Activated CD4-positive, alpha-beta T cell treated with anti-CD3 and anti-CD28 coated beads, Interleukin-2, amount 10 ng/mL, durations not matched to agents 24 days and 14 days (primary cell): Measurements from ENCODE around the gene OSBPL10. TPM values are rescaled to one million over a fixed set of nuclear protein-coding genes. Genes with fewer than 3 reads are reported as not detected.

Experiments
- DNase-seq: peaks from one replicate; pipeline ENCODE4 v3.0.0; 2022
- H3K27ac Mint-ChIP-seq: one replicate; pipeline ENCODE4 v1.8.0; 2022; ENCODE audit warnings: mild to moderate bottlenecking, mixed read lengths
- H3K27me3 Mint-ChIP-seq: one replicate; pipeline ENCODE4 v1.8.0; 2022; ENCODE audit warnings: mixed read lengths
- H3K36me3 Mint-ChIP-seq: one replicate; pipeline ENCODE4 v1.8.0; 2022; ENCODE audit warnings: low read depth, mild to moderate bottlenecking, mixed read lengths
- H3K4me1 Mint-ChIP-seq: one replicate; pipeline ENCODE4 v1.8.0; 2021; ENCODE audit warnings: mixed read lengths
- H3K4me3 Mint-ChIP-seq: one replicate; pipeline ENCODE4 v1.8.0; 2022; ENCODE audit warnings: mild to moderate bottlenecking, moderate library complexity, mixed read lengths
- H3K9me3 Mint-ChIP-seq: one replicate; pipeline ENCODE4 v1.8.0; 2021; ENCODE audit warnings: mixed read lengths
- intact Hi-C: fragments of 100-400 bp; cut with micrococcal nuclease; formaldehyde crosslinking; loops from one replicate; pipeline ENCODE4 v1.15.1; 2023
- total RNA-seq: library from RNA; stranded (reverse); gene quantifications from 2 replicates; pipeline ENCODE4 v1.2.3, GENCODE V29; 2022

The OSBPL10 gene
- total RNA-seq, 1 donor from 2014 or later: 14.5 TPM

DNA sequence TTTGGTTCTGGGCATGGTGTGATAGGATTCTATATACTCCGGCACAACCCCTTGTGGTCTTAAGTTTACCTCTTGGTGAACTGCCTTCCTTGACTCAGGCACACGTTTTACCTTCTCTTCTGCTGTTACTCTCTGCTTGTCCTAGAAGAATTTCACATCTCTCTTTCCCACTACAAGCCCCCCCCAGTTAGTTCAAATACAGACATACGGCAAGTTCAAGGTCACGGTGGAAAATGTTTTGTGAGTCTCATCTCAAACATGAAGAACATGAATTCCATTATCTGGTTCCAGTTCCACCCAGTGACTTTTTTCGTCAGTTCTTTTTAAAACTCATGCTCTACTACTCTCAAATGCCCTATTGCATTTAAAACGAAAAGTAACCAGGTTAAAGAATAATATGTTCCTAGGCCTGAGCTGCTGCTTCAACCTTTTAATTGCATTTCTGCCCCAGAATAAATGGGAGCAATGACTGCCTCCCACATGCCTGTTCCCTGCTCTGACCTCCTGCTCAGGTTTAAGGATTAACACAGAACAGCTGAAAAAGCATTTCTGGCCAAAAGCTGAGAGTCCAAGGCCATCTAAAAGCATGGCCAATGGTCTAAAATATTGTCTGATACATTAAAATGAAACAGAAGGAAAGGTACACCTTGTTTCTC lies 132.8 kb downstream of the OSBPL10 start:
- no peak for DNase-seq
- Mint-ChIP-seq H3K4me1 (no peaks in the 10 kb centered on the region), H3K4me3 (no peak overlapping the region), H3K36me3 (no peaks in the 10 kb centered on the region), H3K9me3 (no peaks in the 10 kb centered on the region), H3K27me3 (no peaks in the 10 kb centered on the region), H3K27ac (no peak overlapping the region)
- intact Hi-C loops: no loop called here

DNA sequence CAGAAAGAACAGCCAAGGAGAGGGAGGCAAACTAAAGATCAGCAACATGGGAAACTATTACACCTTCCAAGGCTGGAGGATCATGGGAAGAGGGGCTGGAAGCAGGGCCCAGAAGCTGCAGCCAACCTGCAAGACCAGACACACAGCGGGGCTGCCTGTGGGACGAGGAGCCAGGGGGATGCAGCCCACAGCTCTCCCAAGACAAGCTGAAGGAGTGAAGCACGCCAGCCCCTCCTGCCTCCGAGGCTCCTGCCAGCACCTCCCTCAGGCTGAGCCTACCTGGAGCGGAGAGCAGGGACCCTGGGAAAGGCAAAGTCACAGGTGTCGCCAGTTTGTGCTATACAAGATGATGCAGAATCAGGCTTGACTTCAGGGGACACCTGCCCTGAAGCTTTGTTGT lies 133.3 kb downstream of the OSBPL10 start:
- Mint-ChIP-seq H3K4me1 (no peaks in the 10 kb centered on the region), H3K27ac (no peak overlapping the region), H3K9me3 (no peaks in the 10 kb centered on the region), H3K36me3 (no peaks in the 10 kb centered on the region), H3K27me3 (no peaks in the 10 kb centered on the region), H3K4me3 (no peak overlapping the region)
- no peak for DNase-seq
- intact Hi-C loops: no loop called here

DNA sequence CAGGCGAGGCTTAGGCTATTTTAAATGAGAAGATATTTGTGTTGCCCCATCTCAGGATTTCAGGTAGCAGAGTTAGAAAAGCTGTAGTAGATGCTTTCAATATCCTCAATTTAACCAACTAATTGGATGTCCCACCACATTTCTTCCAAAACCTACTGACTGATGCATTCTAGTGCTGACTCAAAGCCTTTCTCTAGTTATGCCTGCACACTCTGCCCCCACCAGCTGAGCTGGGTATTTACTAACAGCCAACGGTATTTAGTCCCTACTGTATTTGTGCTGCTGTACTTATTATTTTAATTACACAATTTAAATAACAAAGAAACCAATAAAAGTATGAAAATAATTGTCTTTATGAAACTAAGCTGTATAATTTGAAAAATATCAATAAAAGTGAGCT lies 139.5 kb downstream of the OSBPL10 start:
- Mint-ChIP-seq H3K9me3 (no peaks in the 10 kb centered on the region), H3K4me3 (no peak overlapping the region), H3K27ac (no peak overlapping the region), H3K27me3 (peaks cover 2% of the 10 kb centered on the region), H3K36me3 (no peaks in the 10 kb centered on the region), H3K4me1 (no peaks in the 10 kb centered on the region)
- no peak for DNase-seq
- intact Hi-C loops: no loop called here

DNA sequence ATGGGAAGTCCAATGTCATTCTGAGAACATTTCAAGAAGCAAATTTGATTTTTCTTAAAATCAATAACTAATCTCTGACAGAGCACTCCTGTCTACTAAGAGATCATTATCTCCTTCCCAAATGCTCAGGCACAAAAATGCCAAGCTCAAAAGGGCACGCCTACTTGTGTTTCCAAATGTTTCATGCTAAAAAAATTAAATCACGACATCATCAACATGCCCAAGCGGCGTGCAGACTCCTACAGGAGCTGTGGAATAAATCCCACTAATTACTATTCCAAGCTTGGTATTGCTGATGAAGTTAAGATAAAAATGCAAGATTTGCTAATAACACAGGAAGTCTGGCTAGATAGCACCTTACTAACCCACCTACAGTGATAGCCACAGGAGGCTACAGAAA lies 140.8 kb downstream of the OSBPL10 start:
- H3K27me3 Mint-ChIP-seq: peaks cover 2% of the 10 kb centered on the region
- no peak overlapping the region for H3K27ac Mint-ChIP-seq
- intact Hi-C loops: no loop called here

DNA sequence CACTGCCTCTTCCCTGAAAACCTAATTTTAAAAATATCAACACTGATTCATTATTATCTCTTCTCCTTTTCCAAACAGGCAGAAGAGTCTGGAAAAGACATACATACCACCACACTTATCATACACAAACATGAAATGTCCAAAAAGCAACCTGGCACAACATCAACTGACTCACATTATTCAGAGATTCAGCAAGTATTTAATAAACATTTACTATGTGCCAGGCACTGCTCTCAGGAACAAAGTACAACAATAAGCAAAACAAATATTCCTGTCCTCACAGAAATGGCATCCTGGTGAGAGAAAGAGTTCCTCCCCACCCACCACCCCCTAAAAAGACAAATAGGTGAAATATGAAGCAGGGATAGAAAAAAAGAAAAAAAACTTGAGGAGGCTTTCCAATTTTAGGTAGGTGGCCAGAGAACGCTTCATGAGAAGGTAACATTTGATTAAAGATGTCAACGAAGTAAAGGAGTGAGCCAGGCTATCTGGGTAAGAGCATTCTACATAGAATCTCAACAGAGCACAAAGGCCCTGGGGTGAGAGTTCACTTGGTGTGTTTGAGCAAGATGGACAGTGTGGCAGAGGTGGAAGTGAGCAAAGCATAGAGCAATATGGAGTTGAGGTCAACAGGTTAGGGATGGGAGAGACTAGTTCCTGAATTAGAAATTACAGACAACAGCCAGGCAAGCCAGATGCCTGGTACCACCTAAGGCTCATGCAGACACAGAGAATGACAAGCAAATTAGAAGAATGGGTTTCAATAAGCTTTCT lies 141.7 kb downstream of the OSBPL10 start:
- Mint-ChIP-seq H3K36me3 (no peaks in the 10 kb centered on the region), H3K27me3 (peaks cover 2% of the 10 kb centered on the region), H3K4me3 (no peak overlapping the region), H3K4me1 (no peaks in the 10 kb centered on the region), H3K27ac (no peak overlapping the region), H3K9me3 (no peaks in the 10 kb centered on the region)
- no peak for DNase-seq
- intact Hi-C loops: no loop called here

More for the DNA sequence above, 140.8 kb downstream of the OSBPL10 start:
- H3K4me3 Mint-ChIP-seq: no peak overlapping the region
- H3K36me3 Mint-ChIP-seq: no peaks in the 10 kb centered on the region
- H3K4me1 Mint-ChIP-seq: no peaks in the 10 kb centered on the region
- no peak for DNase-seq
- H3K9me3 Mint-ChIP-seq: no peaks in the 10 kb centered on the region

DNA sequence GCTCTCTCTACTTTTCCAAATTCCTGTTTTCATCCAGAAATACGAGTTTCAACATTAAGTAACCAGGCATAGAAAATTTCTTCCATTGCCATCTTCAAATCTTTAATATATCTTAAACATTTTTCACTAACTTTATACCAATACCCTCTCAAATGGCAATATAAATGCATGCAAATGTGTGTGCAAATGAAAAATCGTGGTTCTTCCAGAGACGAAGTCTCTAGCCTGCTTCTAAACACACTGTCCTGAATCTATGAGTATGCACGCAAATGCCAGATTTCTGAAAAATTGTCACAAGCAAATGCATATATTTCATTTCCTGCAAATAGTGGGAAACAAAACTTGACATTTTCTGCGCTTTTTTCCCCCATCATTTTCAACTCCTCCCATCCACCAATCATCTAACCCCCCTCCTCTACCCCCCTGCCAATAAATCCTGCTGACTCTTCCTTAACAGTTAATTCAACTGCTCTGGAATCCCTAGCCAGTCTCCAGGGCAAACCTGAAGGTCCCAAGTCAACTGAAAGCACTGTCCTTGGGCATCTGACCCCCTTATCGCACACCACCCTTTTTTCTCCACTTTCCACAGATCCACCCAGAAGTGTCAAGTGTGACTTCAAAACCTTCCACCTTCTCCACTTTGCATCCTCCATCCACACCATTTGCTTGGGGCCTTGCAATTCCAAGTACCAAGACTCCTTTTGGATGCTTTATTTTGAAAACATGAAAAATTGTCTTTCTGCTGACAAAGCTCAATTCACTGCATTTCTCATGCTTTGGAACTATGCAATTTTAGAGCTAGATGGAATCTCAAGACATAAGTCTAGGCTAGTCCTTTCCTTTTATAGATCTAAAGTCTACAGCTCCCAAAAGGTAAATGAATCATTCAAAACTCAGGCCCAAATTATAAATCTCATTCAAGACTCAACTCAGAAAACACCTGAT lies 144.7 kb downstream of the OSBPL10 start:
- intact Hi-C loops: no loop called here
- DNase-seq: no peak
- H3K27me3 Mint-ChIP-seq: peaks cover 2% of the 10 kb centered on the region
- no peak overlapping the region for H3K27ac Mint-ChIP-seq
- no peaks in the 10 kb centered on the region for H3K4me1 Mint-ChIP-seq
- no peak overlapping the region for H3K4me3 Mint-ChIP-seq
- no peaks in the 10 kb centered on the region for H3K36me3 Mint-ChIP-seq
- H3K9me3 Mint-ChIP-seq: no peaks in the 10 kb centered on the region

DNA sequence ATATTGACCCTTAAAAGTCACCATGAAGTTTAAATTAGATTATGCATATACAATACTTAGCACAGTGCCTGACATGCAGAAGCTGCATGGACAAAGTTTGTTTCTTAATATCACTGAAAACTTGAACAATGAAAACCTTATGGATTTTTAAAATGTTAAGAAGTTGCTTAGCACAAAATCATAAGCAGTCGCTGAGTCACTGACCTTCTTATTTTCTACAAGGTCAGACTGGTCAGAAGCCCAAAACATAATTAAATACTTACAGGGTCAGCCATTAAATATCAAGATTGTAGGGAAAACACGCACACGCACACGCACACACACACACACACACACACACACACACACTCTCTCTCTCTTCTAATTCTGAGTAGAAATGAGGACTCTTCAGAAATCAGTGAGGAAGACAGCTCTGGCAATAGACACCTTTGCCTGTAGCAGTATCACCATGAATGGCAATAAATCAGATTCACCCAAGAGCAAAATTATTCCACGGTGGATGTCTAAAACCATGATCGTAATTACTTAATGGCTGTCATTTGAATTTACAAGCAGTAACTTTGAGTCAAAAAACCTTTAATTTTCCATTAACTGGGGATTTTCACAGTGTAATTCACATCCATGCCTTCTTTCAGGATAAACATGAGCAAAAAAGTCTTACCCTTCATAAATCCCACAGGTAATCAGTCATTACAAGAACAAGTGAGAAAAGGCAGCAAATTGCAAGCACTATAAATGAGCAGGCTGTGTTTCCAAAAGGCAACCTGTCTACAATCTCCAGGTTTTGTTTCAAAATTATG lies 147.5 kb downstream of the OSBPL10 start:
- Mint-ChIP-seq H3K27ac (no peak overlapping the region), H3K4me3 (no peak overlapping the region), H3K36me3 (no peaks in the 10 kb centered on the region), H3K4me1 (peaks cover 7% of the 10 kb centered on the region), H3K9me3 (no peaks in the 10 kb centered on the region), H3K27me3 (peaks cover 2% of the 10 kb centered on the region)
- no peak for DNase-seq
- intact Hi-C loops: no loop called here

DNA sequence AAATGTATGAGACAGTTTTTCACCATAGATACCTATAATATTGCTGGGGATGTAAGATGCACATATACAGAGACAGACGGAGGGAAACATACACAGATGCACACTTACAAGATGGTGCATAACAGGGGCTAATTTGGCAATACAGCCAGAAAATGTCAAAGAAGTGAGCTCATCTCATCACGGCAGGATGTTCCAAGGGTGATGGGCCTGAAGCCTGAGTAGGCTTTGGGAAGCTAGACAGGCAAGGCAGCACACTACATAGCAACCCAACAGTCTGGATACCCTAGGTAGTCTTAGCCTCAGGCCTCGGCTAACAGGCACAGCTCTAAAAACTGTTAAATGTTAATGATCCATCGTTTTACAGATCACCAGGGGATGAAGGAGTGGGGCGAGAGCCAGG lies 148.5 kb downstream of the OSBPL10 start:
- no peak overlapping the region for H3K4me3 Mint-ChIP-seq
- no peaks in the 10 kb centered on the region for H3K9me3 Mint-ChIP-seq
- no peaks in the 10 kb centered on the region for H3K36me3 Mint-ChIP-seq
- peaks cover 7% of the 10 kb centered on the region for H3K4me1 Mint-ChIP-seq
- peaks cover 2% of the 10 kb centered on the region for H3K27me3 Mint-ChIP-seq
- no peak overlapping the region for H3K27ac Mint-ChIP-seq
- no peak for DNase-seq
- intact Hi-C loops: no loop called here

DNA sequence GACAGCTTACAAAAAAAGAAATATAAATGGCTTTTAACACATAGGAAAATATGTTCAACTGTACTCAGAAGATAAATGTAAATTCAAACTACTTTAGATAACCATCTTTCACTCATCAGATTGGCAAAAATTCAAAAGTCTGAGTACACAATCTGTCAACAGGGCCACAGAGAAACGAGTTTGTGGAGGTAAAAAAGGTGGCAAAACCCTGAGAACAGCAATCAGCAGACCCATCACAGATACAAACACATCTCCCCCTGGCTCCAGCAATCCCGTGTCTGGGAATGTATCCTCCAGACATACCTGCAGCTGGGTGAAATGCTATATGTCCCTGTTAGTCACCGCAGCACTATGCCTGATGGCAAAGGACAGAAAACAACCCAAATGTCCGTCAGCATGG lies 149.5 kb downstream of the OSBPL10 start:
- H3K4me3 Mint-ChIP-seq: no peak overlapping the region
- no peaks in the 10 kb centered on the region for H3K36me3 Mint-ChIP-seq
- intact Hi-C loops: no loop called here
- no peak for DNase-seq
- H3K27me3 Mint-ChIP-seq: peaks cover 1% of the 10 kb centered on the region
- no peaks in the 10 kb centered on the region for H3K9me3 Mint-ChIP-seq
- no peak overlapping the region for H3K27ac Mint-ChIP-seq
- peaks cover 7% of the 10 kb centered on the region for H3K4me1 Mint-ChIP-seq

DNA sequence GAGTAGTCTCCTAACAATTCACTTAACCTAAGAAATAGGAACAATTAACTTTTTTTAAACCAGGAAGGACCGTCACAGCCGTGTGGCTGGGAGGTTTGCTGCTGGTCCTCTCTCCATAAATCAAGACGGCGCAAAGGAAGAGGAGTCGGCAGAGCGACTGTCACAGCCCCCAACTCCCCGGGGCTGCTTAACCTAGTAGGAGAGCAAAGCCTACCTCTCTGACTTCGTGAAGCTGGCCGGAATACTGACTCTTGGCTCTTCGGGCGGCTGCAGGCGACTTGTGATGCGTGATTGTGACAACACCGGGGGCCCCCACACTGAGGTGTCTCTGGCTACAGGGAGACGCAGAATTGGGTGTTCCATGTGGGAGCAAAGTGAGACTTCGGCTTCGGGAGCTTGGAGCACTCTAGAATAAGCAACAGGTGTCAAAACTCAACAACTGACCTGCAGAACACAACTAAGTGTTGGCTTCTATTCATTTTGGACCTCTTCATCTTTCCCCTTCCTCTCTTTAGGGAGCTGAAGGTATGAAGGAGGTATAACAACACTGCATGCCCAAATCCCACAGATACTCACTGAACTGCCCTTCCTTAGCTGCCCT lies 151.1 kb downstream of the OSBPL10 start:
- Mint-ChIP-seq H3K4me3 (no peak overlapping the region), H3K4me1 (peaks cover 7% of the 10 kb centered on the region), H3K9me3 (no peaks in the 10 kb centered on the region), H3K27ac (peak overlapping the region; percentile 62), H3K36me3 (no peaks in the 10 kb centered on the region), H3K27me3 (no peaks in the 10 kb centered on the region)
- intact Hi-C loops: no loop called here
- no peak for DNase-seq

DNA sequence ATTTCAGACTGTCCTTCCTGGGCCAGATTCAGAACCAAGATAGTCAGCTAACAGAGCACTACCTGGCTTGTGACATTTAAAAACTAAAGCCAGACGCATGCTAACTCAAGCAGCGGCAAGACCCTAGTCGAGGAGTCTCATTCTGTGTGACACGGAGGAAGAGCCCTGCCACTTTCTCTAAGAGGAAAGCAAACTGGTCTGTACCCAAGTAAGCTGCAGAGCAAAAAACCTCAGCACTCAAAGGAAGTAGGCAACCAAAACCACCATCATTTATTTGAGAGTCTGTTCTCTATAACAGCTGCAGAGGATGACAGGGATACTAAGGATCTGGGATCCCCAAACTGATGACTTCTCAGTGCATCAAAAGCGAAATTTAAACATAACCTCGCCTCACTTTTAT lies 152.1 kb downstream of the OSBPL10 start:
- Mint-ChIP-seq H3K9me3 (no peaks in the 10 kb centered on the region), H3K4me1 (peaks cover 7% of the 10 kb centered on the region), H3K36me3 (no peaks in the 10 kb centered on the region), H3K27me3 (no peaks in the 10 kb centered on the region), H3K4me3 (no peak overlapping the region), H3K27ac (no peak overlapping the region)
- DNase-seq: no peak
- intact Hi-C loops: no loop called here

DNA sequence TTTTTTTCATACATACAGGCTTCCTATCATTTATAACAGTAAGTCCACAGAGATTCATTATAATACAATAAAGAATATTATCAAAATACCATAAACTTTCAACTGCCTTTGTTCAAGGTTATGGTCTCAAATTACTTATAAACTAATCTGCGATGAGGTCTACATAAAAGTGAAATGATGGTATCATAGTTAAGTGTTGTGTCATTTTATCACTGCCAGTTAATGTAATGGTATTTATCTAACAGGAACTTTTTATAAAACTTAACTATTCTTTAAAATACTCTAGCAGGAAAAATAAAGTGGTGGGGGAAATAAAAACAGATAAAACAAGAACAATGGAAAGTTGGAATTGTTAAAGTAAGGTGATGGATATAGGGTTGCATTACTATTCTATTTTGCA lies 153.1 kb downstream of the OSBPL10 start:
- intact Hi-C loops: no loop called here
- Mint-ChIP-seq H3K4me1 (peaks cover 7% of the 10 kb centered on the region), H3K36me3 (no peaks in the 10 kb centered on the region), H3K9me3 (no peaks in the 10 kb centered on the region), H3K4me3 (no peak overlapping the region), H3K27ac (no peak overlapping the region), H3K27me3 (no peaks in the 10 kb centered on the region)
- DNase-seq: no peak

DNA sequence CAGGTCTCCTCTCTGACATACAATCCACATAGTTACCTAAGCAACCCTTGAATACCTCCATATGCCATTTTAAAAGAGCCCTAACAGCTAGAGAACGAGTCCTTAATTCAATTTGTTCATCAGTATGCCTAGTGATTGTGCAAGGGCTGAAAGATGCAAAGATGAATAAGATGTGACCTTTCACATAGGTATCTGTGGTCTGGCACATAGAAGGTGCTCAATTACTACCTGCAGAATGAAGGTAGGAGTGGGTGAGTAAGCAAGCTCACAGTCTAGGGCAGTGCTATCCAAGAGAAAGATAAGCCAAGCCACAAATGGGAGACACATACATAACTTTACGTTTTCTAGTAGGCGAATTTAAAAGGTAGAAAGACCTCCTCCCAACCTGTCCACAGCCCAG lies 157.9 kb downstream of the OSBPL10 start:
- DNase-seq: no peak
- intact Hi-C loops: no loop called here
- Mint-ChIP-seq H3K36me3 (no peaks in the 10 kb centered on the region), H3K4me3 (no peak overlapping the region), H3K9me3 (no peaks in the 10 kb centered on the region), H3K27ac (no peak overlapping the region), H3K27me3 (no peaks in the 10 kb centered on the region), H3K4me1 (no peaks in the 10 kb centered on the region)
